Neural progenitor cell (in vitro differentiated cells): ENCODE results near the gene SH3BP2.

Experiments used
- CTCF ChIP-seq: fragments of 200-600 bp; sonication (generic); IDR thresholded peaks from 2 replicates; pipeline ENCODE4 v1.5.1; 2017; ENCODE audit warnings: antibody characterized with exemption, mild to moderate bottlenecking
- EZH2 ChIP-seq: fragments of 200-600 bp; sonication (generic); IDR thresholded peaks from 2 replicates; pipeline ENCODE4 v1.6.1; 2017; ENCODE audit warnings: antibody characterized with exemption, mild to moderate bottlenecking, moderate library complexity

DNA sequence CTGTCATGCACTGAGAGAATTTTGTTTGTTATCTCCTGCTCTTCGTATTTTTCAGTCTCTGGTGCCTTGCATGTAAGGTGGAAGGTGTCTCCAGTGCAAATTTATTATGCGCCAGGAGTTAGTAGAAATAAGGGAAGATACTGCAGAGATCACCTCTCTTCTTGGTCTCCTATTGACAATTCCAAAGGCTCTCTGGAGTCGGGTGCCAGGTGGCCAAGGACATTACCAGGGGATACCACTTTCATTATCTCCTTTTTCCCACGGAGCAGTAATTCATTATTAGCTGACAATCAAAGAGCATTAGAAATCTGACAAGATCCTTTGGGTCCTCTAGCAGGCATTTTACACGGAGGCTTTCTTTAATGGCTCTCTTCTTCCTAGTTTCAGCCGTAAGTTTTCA lies 76.8 kb downstream of the SH3BP2 start:
- TF ChIP-seq CTCF (no peak), EZH2 (no peak)
